Fibroblast of pulmonary artery (primary cell): ENCODE results near the gene TMEM240.
A peak's percentile ranks its signal among the peaks of the same experiment; 100 is the strongest.

Experiments used
- DNase-seq: peaks from one replicate; pipeline ENCODE4 v3.0.0-alpha.2; 2010; ENCODE audit warnings: low read depth
- H3K4me3 ChIP-seq: replicated peaks from 2 replicates; pipeline ENCODE4 v1.5.1; 2011; ENCODE audit warnings: low read depth, mild to moderate bottlenecking, control low read depth, low read length, moderate library complexity
- CTCF ChIP-seq: IDR thresholded peaks from 2 replicates; pipeline ENCODE4 v1.5.1; 2011; ENCODE audit warnings: mild to moderate bottlenecking, control low read depth, low read length, inconsistent platforms; ENCODE audit errors: missing control alignments

The TMEM240 gene

GRCh38 chr1:1574721-1575537, 34.5 kb upstream of the TMEM240 start, which contains the start of gene SSU72:
SSU72 (minus strand) TSS chr1:1574863; CDS start chr1:1574557, 306 bp downstream.
- DNase-seq: peak; percentile 94
- peak within 1 kb of the TSS; percentile 96 for H3K4me3 ChIP-seq
- no peak for TF ChIP-seq CTCF

- DNase-seq: peak; percentile 72
- TF ChIP-seq CTCF: peak; percentile 25
- peak overlapping the region; percentile 96 for H3K4me3 ChIP-seq
These were observed 33.7 kb upstream of the TMEM240 start for GRCh38 chr1:1573843-1574720.

GRCh38 chr1:1569341-1569740, 28.9 kb upstream of the TMEM240 start:
- no peak for DNase-seq
- TF ChIP-seq CTCF: no peak
- no peak overlapping the region for H3K4me3 ChIP-seq

- no peak for TF ChIP-seq CTCF
- DNase-seq: no peak
- H3K4me3 ChIP-seq: no peak overlapping the region
These were observed 27.5 kb upstream of the TMEM240 start for GRCh38 chr1:1567891-1568291.

- TF ChIP-seq CTCF: no peak
- no peak for DNase-seq
- H3K4me3 ChIP-seq: no peak overlapping the region
These were observed 26.9 kb upstream of the TMEM240 start for GRCh38 chr1:1567152-1567875.

GRCh38 chr1:1565340-1565739, 24.9 kb upstream of the TMEM240 start:
- no peak for DNase-seq
- TF ChIP-seq CTCF: no peak
- H3K4me3 ChIP-seq: no peak overlapping the region
